ENCODE measurements around the gene CENPC. TPM values are rescaled to one million over a fixed set of nuclear protein-coding genes. Genes with fewer than 3 reads are reported as not detected.

Gene CENPC
- total RNA-seq, 1 donor from 2014 or later: 9.0 TPM

- no peak overlapping the region for H3K4me3 ChIP-seq
- no peaks in the 10 kb centered on the region for H3K27me3 ChIP-seq (ENCODE audit: low read depth)
- intact Hi-C loops (cut with micrococcal nuclease): no loop called here
- peaks cover 41% of the 10 kb centered on the region for H3K36me3 ChIP-seq
- no peak for DNase-seq
- H3K4me1 ChIP-seq: peaks cover 8% of the 10 kb centered on the region
- H3K9me3 ChIP-seq (replicated peaks): no peaks in the 10 kb centered on the region
- no peak overlapping the region for H3K27ac ChIP-seq (replicated peaks)
- TF ChIP-seq CTCF (IDR thresholded peaks at IDR 0.05; ENCODE audit: borderline replicate concordance): no peak
Measured at GRCh38 chr4:67466751-67467150, 78.6 kb downstream of the CENPC start.

- TF ChIP-seq CTCF (IDR thresholded peaks at IDR 0.05; ENCODE audit: borderline replicate concordance): no peak
- intact Hi-C loops (cut with micrococcal nuclease): no loop called here
- H3K27ac ChIP-seq (replicated peaks): no peak overlapping the region
- H3K4me3 ChIP-seq: no peak overlapping the region
- no peaks in the 10 kb centered on the region for H3K9me3 ChIP-seq (replicated peaks)
- H3K27me3 ChIP-seq (ENCODE audit: low read depth): no peaks in the 10 kb centered on the region
- H3K36me3 ChIP-seq: peaks cover 31% of the 10 kb centered on the region
- H3K4me1 ChIP-seq: peaks cover 8% of the 10 kb centered on the region
- no peak for DNase-seq
Measured at GRCh38 chr4:67465763-67466052, 79.6 kb downstream of the CENPC start.

- Histone ChIP-seq H3K9me3 (replicated peaks) (no peaks in the 10 kb centered on the region), H3K4me3 (no peak overlapping the region), H3K27ac (replicated peaks) (no peak overlapping the region), H3K36me3 (peaks cover 28% of the 10 kb centered on the region), H3K27me3 (ENCODE audit: low read depth) (no peaks in the 10 kb centered on the region), H3K4me1 (peaks cover 8% of the 10 kb centered on the region)
- no peak for TF ChIP-seq CTCF (IDR thresholded peaks at IDR 0.05; ENCODE audit: borderline replicate concordance)
- DNase-seq: no peak
- intact Hi-C loops (cut with micrococcal nuclease): no loop called here
Measured at GRCh38 chr4:67465032-67465762, 80.1 kb downstream of the CENPC start.

DNA sequence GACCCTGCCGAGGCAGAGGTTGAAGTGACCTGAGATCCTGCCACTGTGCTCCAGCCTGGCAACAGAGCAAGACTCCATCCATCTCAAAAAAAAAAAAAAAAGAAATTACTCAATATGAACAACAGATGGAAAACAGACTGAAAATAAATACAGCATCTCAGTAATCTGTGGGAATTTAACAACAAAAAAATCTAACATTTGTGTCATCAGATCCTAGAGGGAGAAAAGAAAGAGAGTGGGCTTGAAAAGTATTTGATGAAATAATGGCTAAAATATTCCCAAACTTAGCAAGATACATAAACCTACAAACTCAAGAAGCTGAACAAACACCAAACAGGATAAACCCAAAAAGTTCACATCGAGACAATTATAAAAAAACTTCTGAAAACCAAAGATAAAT lies 84.7 kb downstream of the CENPC start:
- Histone ChIP-seq H3K27ac (replicated peaks) (no peak overlapping the region), H3K27me3 (ENCODE audit: low read depth) (no peaks in the 10 kb centered on the region), H3K9me3 (replicated peaks) (peaks cover 3% of the 10 kb centered on the region), H3K4me1 (peaks cover 13% of the 10 kb centered on the region), H3K4me3 (no peak overlapping the region), H3K36me3 (peaks cover 28% of the 10 kb centered on the region)
- no peak for TF ChIP-seq CTCF (IDR thresholded peaks at IDR 0.05; ENCODE audit: borderline replicate concordance)
- intact Hi-C loops (cut with micrococcal nuclease): no loop called here
- DNase-seq: no peak

DNA sequence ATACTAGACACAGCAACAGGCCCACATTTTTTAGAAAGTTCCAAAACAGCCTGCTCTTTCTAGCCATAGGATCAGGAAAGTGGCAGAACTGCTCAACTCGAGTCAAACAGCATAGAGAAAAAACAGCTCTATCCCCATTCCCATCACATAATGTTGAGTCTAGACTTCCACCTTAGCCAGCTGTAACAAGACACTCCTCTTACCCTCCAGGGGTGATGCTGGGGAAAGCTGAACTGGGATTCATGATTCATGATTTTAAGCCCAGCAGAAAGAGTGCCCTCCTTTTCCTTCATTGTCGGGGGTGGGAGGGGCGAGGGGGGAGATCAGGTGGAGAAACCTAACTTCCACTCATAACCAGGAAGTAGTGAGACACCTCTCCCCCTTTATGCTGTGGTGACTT lies 86.1 kb downstream of the CENPC start:
- no peak overlapping the region for H3K27ac ChIP-seq (replicated peaks)
- peaks cover 3% of the 10 kb centered on the region for H3K9me3 ChIP-seq (replicated peaks)
- TF ChIP-seq CTCF (IDR thresholded peaks at IDR 0.05; ENCODE audit: borderline replicate concordance): no peak
- no peak for DNase-seq
- H3K4me3 ChIP-seq: no peak overlapping the region
- H3K4me1 ChIP-seq: peaks cover 6% of the 10 kb centered on the region
- H3K27me3 ChIP-seq (ENCODE audit: low read depth): no peaks in the 10 kb centered on the region
- intact Hi-C loops (cut with micrococcal nuclease): no loop called here
- peaks cover 41% of the 10 kb centered on the region for H3K36me3 ChIP-seq

Measured in left ventricle myocardium inferior (tissue), 1 donor.